Ovary (tissue), 3 donors: ENCODE measurements around the gene CACNG3.

Experiments used
- CTCF ChIP-seq, 3 donors: fragments of 450-650 bp in 2 of 3; fragments of 200-600 bp in 1 of 3; IDR thresholded peaks; one replicate each; pipeline versions ENCODE4 v1.5.1 to v1.8.0; 2016 to 2022; ENCODE audit warnings: antibody characterized with exemption in 3 of 3, mild to moderate bottlenecking in 1 of 3
- POLR2A ChIP-seq: fragments of 450-650 bp; IDR thresholded peaks from one replicate; pipeline ENCODE4 v1.6.1; 2017; ENCODE audit warnings: antibody characterized with exemption, mild to moderate bottlenecking, moderate library complexity
- donor health status: DM: no; HTN: no; CAD: no.

DNA sequence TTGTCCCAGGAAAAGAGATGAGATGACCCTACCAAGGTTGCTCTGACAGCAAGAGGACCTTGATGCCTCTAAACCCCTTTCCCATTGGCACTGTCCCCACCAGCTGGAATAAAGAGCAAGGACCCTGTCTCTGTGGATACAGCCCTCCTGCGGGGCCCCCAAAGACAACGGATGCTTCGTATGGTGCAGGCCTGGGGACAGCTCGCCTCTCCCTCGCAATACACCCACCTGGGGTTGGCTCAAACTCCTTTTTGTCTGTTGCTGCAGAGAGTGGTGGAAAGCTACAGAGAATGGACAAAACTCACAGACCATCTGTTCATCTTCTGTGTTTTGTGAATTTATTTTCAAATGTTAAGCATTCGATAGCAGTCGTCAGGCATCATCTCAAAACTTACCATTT lies 27.6 kb upstream of the CACNG3 start:
- no peak for TF ChIP-seq CTCF (IDR thresholded peaks at IDR 0.05)
- TF ChIP-seq POLR2A, result no peak
